HG03457 (cell line): ENCODE results near the gene LIME1.
"Not testable (repeated sequence)": the region's sequence is repeated elsewhere in the genome, so short reads cannot be mapped to it uniquely, and the experiment has no call there.

Experiments
- ATAC-seq: cut with Tn5 transposase; IDR thresholded peaks from one replicate; pipeline ENCODE4 v1.9.1; 2021; ENCODE audit warnings: moderate number of reproducible peaks; ENCODE audit not compliant: unreplicated experiment

LIME1 gene

GRCh38 chr20:63769891-63770474 lies 33.5 kb downstream of the LIME1 start:
- no peak for ATAC-seq

GRCh38 chr20:63771046-63771707 lies 34.7 kb downstream of the LIME1 start:
- ATAC-seq, result no peak

- ATAC-seq, result no peak
Measured at GRCh38 chr20:63772781-63773518, 36.5 kb downstream of the LIME1 start.

- no peak for ATAC-seq
Measured at GRCh38 chr20:63773571-63774241, 37.2 kb downstream of the LIME1 start.

- ATAC-seq, result no peak
Measured at GRCh38 chr20:63774306-63774705, 37.8 kb downstream of the LIME1 start.

GRCh38 chr20:63775096-63775978 lies 38.9 kb downstream of the LIME1 start:
- no peak for ATAC-seq

GRCh38 chr20:63776875-63777274 lies 40.4 kb downstream of the LIME1 start:
- ATAC-seq, result not testable (repeated sequence)

- ATAC-seq, result no peak
Measured at GRCh38 chr20:63777614-63778013, 41.1 kb downstream of the LIME1 start.

- ATAC-seq, result no peak
Measured at GRCh38 chr20:63778034-63778752, 41.7 kb downstream of the LIME1 start.

- no peak for ATAC-seq
Measured at GRCh38 chr20:63778857-63779256, 42.4 kb downstream of the LIME1 start.

- ATAC-seq, result no peak
Measured at GRCh38 chr20:63781181-63781580, 44.7 kb downstream of the LIME1 start.

GRCh38 chr20:63782051-63782471 lies 45.6 kb downstream of the LIME1 start:
- ATAC-seq, result no peak

GRCh38 chr20:63782521-63782971 lies 46.1 kb downstream of the LIME1 start:
- no peak for ATAC-seq

- ATAC-seq, result no peak
Measured at GRCh38 chr20:63783970-63784369, 47.5 kb downstream of the LIME1 start.

- no peak for ATAC-seq
Measured at GRCh38 chr20:63785691-63786131, 49.2 kb downstream of the LIME1 start.

- no peak for ATAC-seq
Measured at GRCh38 chr20:63787302-63787701, 50.8 kb downstream of the LIME1 start.

- ATAC-seq, result no peak
Measured at GRCh38 chr20:63787749-63788148, 51.3 kb downstream of the LIME1 start.
